Neural cell (in vitro differentiated cells): Measurements from ENCODE around the gene HEY2. TPM values are rescaled to one million over a fixed set of nuclear protein-coding genes. Genes with fewer than 3 reads are reported as not detected.

Experiments
- H2AFZ ChIP-seq: fragments of 200-600, 300-800 bp; sonication (generic), shearing (Covaris generic); 2 replicates; pipeline ENCODE4 v1.6.0; 2014; ENCODE audit warnings: low read depth, mild to moderate bottlenecking, antibody characterized with exemption, low read length, moderate library complexity
- H3F3A ChIP-seq: fragments of 200-600 bp; shearing (Covaris generic); 2 replicates; pipeline ENCODE4 v1.6.1; 2016; ENCODE audit warnings: mild to moderate bottlenecking, moderate library complexity, mixed read lengths, antibody characterized with exemption, low read length; ENCODE audit not compliant: insufficient read depth, poor library complexity, severe bottlenecking
- H3K27ac ChIP-seq: fragments of 200-600, 300-800 bp; sonication (generic), shearing (Covaris generic); 2 replicates; pipeline ENCODE4 v1.5.1; 2014; ENCODE audit warnings: mild to moderate bottlenecking, low read length, moderate library complexity
- H3K27me3 ChIP-seq: fragments of 300-800, 200-600 bp; sonication (generic), shearing (Covaris generic); 2 replicates; pipeline ENCODE4 v1.6.0; 2014; ENCODE audit warnings: mild to moderate bottlenecking, low read depth, low read length, moderate library complexity; ENCODE audit not compliant: insufficient read depth
- H3K36me3 ChIP-seq: fragments of 300-800, 200-600 bp; sonication (generic), shearing (Covaris generic); 2 replicates; pipeline ENCODE4 v1.5.1; 2014; ENCODE audit warnings: mild to moderate bottlenecking, antibody characterized with exemption, low read length, moderate library complexity; ENCODE audit not compliant: insufficient read depth
- H3K4me2 ChIP-seq: fragments of 300-800, 200-600 bp; sonication (generic), shearing (Covaris generic); 2 replicates; pipeline ENCODE4 v1.6.0; 2014; ENCODE audit warnings: mild to moderate bottlenecking, low read length
- H3K4me3 ChIP-seq: fragments of 300-800, 200-600 bp; sonication (generic), shearing (Covaris generic); 2 replicates; pipeline ENCODE4 v1.5.1; 2014; ENCODE audit warnings: mild to moderate bottlenecking, low read length, moderate library complexity
- H3K79me2 ChIP-seq: fragments of 200-600 bp; shearing (Covaris generic); replicated peaks from 2 replicates; pipeline ENCODE4 v1.6.0; 2014; ENCODE audit warnings: mild to moderate bottlenecking, low read length, moderate library complexity; ENCODE audit not compliant: insufficient read depth
- H3K9ac ChIP-seq: fragments of 300-800, 200-600 bp; sonication (generic), shearing (Covaris generic); 2 replicates; pipeline ENCODE4 v1.6.1; 2016; ENCODE audit warnings: mild to moderate bottlenecking, low read length, mixed read lengths
- H3K9me2 ChIP-seq: fragments of 200-600 bp; shearing (Covaris generic); 2 replicates; pipeline ENCODE4 v1.6.1; 2016; ENCODE audit warnings: mild to moderate bottlenecking, low read length, mixed read lengths; ENCODE audit not compliant: insufficient read depth
- H3K9me3 ChIP-seq: fragments of 200-600, 300-800 bp; sonication (generic), shearing (Covaris generic); 2 replicates; pipeline ENCODE4 v1.6.1; 2016; ENCODE audit warnings: mild to moderate bottlenecking, mixed run types, low read length, moderate library complexity, mixed read lengths
- H4K20me1 ChIP-seq: fragments of 200-600 bp; shearing (Covaris generic); 2 replicates; pipeline ENCODE4 v1.6.1; 2016; ENCODE audit warnings: mild to moderate bottlenecking, mixed run types; ENCODE audit not compliant: insufficient read depth
- EP300 ChIP-seq: fragments of 450-650 bp; conservative IDR thresholded peaks from 2 replicates; pipeline ENCODE4 v1.6.1; 2014; ENCODE audit warnings: antibody characterized with exemption, mild to moderate bottlenecking, moderate library complexity; ENCODE audit not compliant: poor library complexity, severe bottlenecking
- EZH2 ChIP-seq: fragments of 200-600, 300-800 bp; shearing (Covaris generic), sonication (generic); IDR thresholded peaks from 2 replicates; pipeline ENCODE4 v1.6.1; 2014; ENCODE audit warnings: antibody characterized with exemption, low read length, borderline replicate concordance, mild to moderate bottlenecking; ENCODE audit not compliant: insufficient read depth, poor library complexity, severe bottlenecking
- MXI1 ChIP-seq: fragments of 450-650 bp; conservative IDR thresholded peaks from 2 replicates; pipeline ENCODE4 v1.6.1; 2014; ENCODE audit warnings: antibody characterized with exemption, mild to moderate bottlenecking; ENCODE audit not compliant: poor library complexity, severe bottlenecking
- POLR2AphosphoS5 ChIP-seq: IDR thresholded peaks from 2 replicates; pipeline ENCODE4 v1.6.1; 2012
- RAD21 ChIP-seq: fragments of 450-650 bp; conservative IDR thresholded peaks from 2 replicates; pipeline ENCODE4 v1.6.1; 2014; ENCODE audit warnings: antibody characterized with exemption, mild to moderate bottlenecking, moderate library complexity
- SMC3 ChIP-seq: fragments of 450-650 bp; conservative IDR thresholded peaks from 2 replicates; pipeline ENCODE4 v1.6.1; 2014; ENCODE audit warnings: antibody characterized with exemption, mild to moderate bottlenecking, moderate library complexity; ENCODE audit not compliant: poor library complexity
- TAF1 ChIP-seq: IDR thresholded peaks from 2 replicates; pipeline ENCODE4 v1.6.1; 2012; ENCODE audit warnings: low read depth
- polyA plus RNA-seq: library from polyadenylated mRNA; depleted of rRNA; stranded (reverse); fragments of >200 nt; gene quantifications from 2 replicates; pipeline ENCODE4 v1.2.3, GENCODE V29; 2014
- TF ChIP-seq, protein P1 (sequence below): IDR thresholded peaks from 2 replicates; pipeline ENCODE4 v1.6.1; 2012; ENCODE audit warnings: borderline replicate concordance
- TF ChIP-seq, protein P2 (sequence below): fragments of 450-650 bp; IDR thresholded peaks from 2 replicates; pipeline ENCODE4 v1.5.1; 2014; ENCODE audit warnings: antibody characterized with exemption, mild to moderate bottlenecking, moderate library complexity; ENCODE audit not compliant: poor library complexity, severe bottlenecking

Gene HEY2
- polyA plus RNA-seq, 1 donor from 2014 or later: 0.20 TPM

DNA sequence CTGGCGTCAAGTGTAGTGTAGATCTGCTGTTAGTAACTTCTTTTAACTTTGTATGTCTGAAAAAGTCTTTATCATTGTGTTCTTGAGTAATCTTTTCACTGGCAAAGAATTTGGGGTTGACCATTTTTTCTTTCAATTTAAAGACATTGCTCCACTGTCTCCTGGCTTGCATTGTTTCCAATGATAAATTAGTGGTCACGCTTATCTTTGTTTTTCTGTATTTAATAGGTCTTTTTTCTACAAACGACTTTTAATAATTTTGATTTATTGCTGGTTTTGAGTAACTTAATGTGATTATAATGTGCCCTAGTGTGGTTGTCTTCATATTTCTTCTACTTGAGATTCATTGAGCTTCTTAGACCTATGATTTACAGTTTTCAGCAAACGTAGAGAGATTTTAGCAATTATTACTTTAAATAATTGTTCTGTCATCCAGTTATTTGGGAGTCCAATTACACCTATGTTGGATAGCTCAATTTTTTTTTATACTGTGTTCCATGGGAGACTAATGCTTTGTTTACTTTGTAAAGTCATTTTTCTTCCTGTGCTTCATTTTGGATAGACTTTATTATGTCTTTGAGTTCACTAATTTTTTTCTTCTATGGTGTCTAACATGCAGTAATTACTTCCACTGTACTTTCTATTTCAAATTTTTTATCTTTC is 38.3 kb upstream of the HEY2 start:
- no peaks in the 10 kb centered on the region for H3K9me2 ChIP-seq
- no peaks in the 10 kb centered on the region for H3K36me3 ChIP-seq
- no peak overlapping the region for H3K9ac ChIP-seq
- H3F3A ChIP-seq: no peaks in the 10 kb centered on the region
- H2AFZ ChIP-seq: no peak overlapping the region
- H3K27me3 ChIP-seq: no peaks in the 10 kb centered on the region
- TF ChIP-seq, protein P1, sequence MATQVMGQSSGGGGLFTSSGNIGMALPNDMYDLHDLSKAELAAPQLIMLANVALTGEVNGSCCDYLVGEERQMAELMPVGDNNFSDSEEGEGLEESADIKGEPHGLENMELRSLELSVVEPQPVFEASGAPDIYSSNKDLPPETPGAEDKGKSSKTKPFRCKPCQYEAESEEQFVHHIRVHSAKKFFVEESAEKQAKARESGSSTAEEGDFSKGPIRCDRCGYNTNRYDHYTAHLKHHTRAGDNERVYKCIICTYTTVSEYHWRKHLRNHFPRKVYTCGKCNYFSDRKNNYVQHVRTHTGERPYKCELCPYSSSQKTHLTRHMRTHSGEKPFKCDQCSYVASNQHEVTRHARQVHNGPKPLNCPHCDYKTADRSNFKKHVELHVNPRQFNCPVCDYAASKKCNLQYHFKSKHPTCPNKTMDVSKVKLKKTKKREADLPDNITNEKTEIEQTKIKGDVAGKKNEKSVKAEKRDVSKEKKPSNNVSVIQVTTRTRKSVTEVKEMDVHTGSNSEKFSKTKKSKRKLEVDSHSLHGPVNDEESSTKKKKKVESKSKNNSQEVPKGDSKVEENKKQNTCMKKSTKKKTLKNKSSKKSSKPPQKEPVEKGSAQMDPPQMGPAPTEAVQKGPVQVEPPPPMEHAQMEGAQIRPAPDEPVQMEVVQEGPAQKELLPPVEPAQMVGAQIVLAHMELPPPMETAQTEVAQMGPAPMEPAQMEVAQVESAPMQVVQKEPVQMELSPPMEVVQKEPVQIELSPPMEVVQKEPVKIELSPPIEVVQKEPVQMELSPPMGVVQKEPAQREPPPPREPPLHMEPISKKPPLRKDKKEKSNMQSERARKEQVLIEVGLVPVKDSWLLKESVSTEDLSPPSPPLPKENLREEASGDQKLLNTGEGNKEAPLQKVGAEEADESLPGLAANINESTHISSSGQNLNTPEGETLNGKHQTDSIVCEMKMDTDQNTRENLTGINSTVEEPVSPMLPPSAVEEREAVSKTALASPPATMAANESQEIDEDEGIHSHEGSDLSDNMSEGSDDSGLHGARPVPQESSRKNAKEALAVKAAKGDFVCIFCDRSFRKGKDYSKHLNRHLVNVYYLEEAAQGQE: no peak
- TF ChIP-seq, protein P2, sequence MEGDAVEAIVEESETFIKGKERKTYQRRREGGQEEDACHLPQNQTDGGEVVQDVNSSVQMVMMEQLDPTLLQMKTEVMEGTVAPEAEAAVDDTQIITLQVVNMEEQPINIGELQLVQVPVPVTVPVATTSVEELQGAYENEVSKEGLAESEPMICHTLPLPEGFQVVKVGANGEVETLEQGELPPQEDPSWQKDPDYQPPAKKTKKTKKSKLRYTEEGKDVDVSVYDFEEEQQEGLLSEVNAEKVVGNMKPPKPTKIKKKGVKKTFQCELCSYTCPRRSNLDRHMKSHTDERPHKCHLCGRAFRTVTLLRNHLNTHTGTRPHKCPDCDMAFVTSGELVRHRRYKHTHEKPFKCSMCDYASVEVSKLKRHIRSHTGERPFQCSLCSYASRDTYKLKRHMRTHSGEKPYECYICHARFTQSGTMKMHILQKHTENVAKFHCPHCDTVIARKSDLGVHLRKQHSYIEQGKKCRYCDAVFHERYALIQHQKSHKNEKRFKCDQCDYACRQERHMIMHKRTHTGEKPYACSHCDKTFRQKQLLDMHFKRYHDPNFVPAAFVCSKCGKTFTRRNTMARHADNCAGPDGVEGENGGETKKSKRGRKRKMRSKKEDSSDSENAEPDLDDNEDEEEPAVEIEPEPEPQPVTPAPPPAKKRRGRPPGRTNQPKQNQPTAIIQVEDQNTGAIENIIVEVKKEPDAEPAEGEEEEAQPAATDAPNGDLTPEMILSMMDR: no peak
- no peak for TF ChIP-seq POLR2AphosphoS5
- no peak for TF ChIP-seq TAF1
- no peak for TF ChIP-seq EZH2
- TF ChIP-seq SMC3: no peak
- no peak for TF ChIP-seq EP300
- TF ChIP-seq MXI1: no peak
- no peak for TF ChIP-seq RAD21
- H4K20me1 ChIP-seq: no peaks in the 10 kb centered on the region
- H3K9me3 ChIP-seq: no peaks in the 10 kb centered on the region
- H3K4me3 ChIP-seq: no peak overlapping the region
- no peak overlapping the region for H3K27ac ChIP-seq
- no peaks in the 10 kb centered on the region for H3K79me2 ChIP-seq
- H3K4me2 ChIP-seq: no peak overlapping the region

DNA sequence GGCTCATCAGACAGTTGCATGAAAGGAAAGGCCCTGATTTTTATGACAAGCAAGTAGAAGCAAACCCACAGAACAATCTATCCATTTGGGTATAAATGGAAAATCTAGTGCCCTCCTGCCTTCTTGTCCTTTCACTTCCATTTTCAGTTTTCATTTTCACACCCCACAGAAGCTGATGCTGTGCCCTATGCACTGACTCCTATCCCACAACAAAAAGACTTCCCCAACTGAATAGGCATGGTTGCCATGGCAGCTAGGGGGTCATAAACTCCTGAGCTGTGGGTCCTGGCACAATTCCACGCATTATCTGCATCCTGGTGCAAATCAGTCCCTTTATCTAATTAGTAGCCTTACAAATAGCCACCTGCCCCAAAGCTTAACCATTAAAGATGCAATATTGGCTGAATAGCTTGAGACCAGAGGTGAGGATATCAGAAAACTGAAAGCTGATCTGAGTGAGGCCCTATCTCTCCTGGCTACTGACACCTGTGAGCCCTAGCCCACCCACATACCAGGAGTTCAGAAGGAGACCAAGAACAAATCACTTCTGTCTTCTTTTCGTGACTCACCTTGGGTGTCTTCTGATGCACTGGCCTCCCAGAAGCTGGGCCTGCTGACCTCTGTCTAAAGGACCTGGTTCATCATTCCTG is 34.9 kb upstream of the HEY2 start:
- TF ChIP-seq POLR2AphosphoS5 (no peak), EZH2 (no peak)
- no peak overlapping the region for H2AFZ ChIP-seq
- no peaks in the 10 kb centered on the region for H3F3A ChIP-seq

More for the DNA sequence above, 34.9 kb upstream of the HEY2 start:
- Histone ChIP-seq H3K79me2 (no peaks in the 10 kb centered on the region), H3K4me2 (no peak overlapping the region), H3K9me2 (no peaks in the 10 kb centered on the region), H3K4me3 (no peak overlapping the region), H3K36me3 (no peaks in the 10 kb centered on the region), H3K9ac (no peak overlapping the region), H4K20me1 (no peaks in the 10 kb centered on the region), H3K9me3 (no peaks in the 10 kb centered on the region), H3K27me3 (no peaks in the 10 kb centered on the region), H3K27ac (no peak overlapping the region)
